Thyroid gland (tissue), 4 donors: Measurements from ENCODE around the gene SLC35E2B.

Experiments used
- POLR2A ChIP-seq, 2 donors: fragments of 450-650 bp; IDR thresholded peaks; one replicate each; pipeline ENCODE4 v1.6.1; 2017; ENCODE audit warnings: antibody characterized with exemption in 2 of 2, mild to moderate bottlenecking in 2 of 2, moderate library complexity in 1 of 2
- TF ChIP-seq, protein P1 (sequence below), 6 experiments: fragments of 200-600 bp in 3 of 6; fragments of 450-650 bp in 3 of 6; sonication (generic) in 3 of 6; IDR thresholded peaks; one replicate each; pipeline ENCODE4 v1.5.1; 2016 to 2019; ENCODE audit warnings: antibody characterized with exemption in 6 of 6, mild to moderate bottlenecking in 2 of 6, inconsistent platforms in 1 of 6, moderate library complexity in 1 of 6

- TF ChIP-seq, protein P1, sequence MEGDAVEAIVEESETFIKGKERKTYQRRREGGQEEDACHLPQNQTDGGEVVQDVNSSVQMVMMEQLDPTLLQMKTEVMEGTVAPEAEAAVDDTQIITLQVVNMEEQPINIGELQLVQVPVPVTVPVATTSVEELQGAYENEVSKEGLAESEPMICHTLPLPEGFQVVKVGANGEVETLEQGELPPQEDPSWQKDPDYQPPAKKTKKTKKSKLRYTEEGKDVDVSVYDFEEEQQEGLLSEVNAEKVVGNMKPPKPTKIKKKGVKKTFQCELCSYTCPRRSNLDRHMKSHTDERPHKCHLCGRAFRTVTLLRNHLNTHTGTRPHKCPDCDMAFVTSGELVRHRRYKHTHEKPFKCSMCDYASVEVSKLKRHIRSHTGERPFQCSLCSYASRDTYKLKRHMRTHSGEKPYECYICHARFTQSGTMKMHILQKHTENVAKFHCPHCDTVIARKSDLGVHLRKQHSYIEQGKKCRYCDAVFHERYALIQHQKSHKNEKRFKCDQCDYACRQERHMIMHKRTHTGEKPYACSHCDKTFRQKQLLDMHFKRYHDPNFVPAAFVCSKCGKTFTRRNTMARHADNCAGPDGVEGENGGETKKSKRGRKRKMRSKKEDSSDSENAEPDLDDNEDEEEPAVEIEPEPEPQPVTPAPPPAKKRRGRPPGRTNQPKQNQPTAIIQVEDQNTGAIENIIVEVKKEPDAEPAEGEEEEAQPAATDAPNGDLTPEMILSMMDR (IDR thresholded peaks at IDR 0.05), result no peak
- no peak for TF ChIP-seq POLR2A (IDR thresholded peaks at IDR 0.05)
Observed at GRCh38 chr1:1629430-1630190, 63.0 kb downstream of the SLC35E2B start.
